ENCODE results near the gene PCID2. TPM values are rescaled to one million over a fixed set of nuclear protein-coding genes. Genes with fewer than 3 reads are reported as not detected.

PCID2 gene
- polyA plus RNA-seq, 1 of the 3 experiments (the other 2 are of a cell fraction): 69.8 TPM

GRCh38 chr13:113148940-113149503 lies 59.4 kb downstream of the PCID2 start:
- no peaks in the 10 kb centered on the region for H4K20me1 ChIP-seq (ENCODE audit: insufficient read depth)
- H3K4me2 ChIP-seq: no peak overlapping the region
- H3K4me1 ChIP-seq (ENCODE audit: control insufficient read depth in 1 of 2, insufficient read depth in 2 of 2, low read depth in 1 of 2, low read length in 1 of 2): peaks cover 5 to 9% of the 10 kb centered on the region in 2 experiments; a peak in 1 of 4 replicates
- no peak for TF ChIP-seq GATA2 (CRISPR knock-in tag; IDR thresholded peaks at IDR 0.05)
- no peak for TF ChIP-seq GABPA (IDR thresholded peaks at IDR 0.05; ENCODE audit: low read depth)
- no peak for TF ChIP-seq MEF2A (IDR thresholded peaks at IDR 0.05; ENCODE audit: borderline replicate concordance, low read depth)
- no peak for TF ChIP-seq RXRA (IDR thresholded peaks at IDR 0.05; ENCODE audit: borderline replicate concordance, low read depth)
- TF ChIP-seq USF2 (IDR thresholded peaks at IDR 0.05; ENCODE audit: borderline replicate concordance, low read depth, low read length): no peak
- no peak for TF ChIP-seq JUND (IDR thresholded peaks at IDR 0.05)
- TF ChIP-seq ELF1 (IDR thresholded peaks at IDR 0.05): no peak
- TF ChIP-seq YY1 (IDR thresholded peaks at IDR 0.05; ENCODE audit: low read depth): no peak
- no peak for TF ChIP-seq CTCF (IDR thresholded peaks at IDR 0.05)
- no peak for TF ChIP-seq MAX (IDR thresholded peaks at IDR 0.05; ENCODE audit: low read depth)
- no peak for TF ChIP-seq MXI1 (IDR thresholded peaks at IDR 0.05; ENCODE audit: low read depth, low read length)
- TF ChIP-seq USF1 (IDR thresholded peaks at IDR 0.05; ENCODE audit: borderline replicate concordance, low read depth): no peak
- no peak for TF ChIP-seq RAD21 (IDR thresholded peaks at IDR 0.05; ENCODE audit: low read length)
- TF ChIP-seq RFX5 (IDR thresholded peaks at IDR 0.05; ENCODE audit: low read length): no peak
- no peak for TF ChIP-seq FOXJ3 (CRISPR knock-in tag; IDR thresholded peaks at IDR 0.05)
- TF ChIP-seq FOSL2 (IDR thresholded peaks at IDR 0.05; ENCODE audit: borderline replicate concordance, low read depth): no peak
- no peak for TF ChIP-seq POLR2AphosphoS5 (IDR thresholded peaks at IDR 0.05; ENCODE audit: low read depth, low read length)
- no peak for TF ChIP-seq FOXM1 (IDR thresholded peaks at IDR 0.05; ENCODE audit: low read depth)
- no peaks in the 10 kb centered on the region for H3K36me3 ChIP-seq (replicated peaks in 1 of 2; ENCODE audit: control insufficient read depth in 1 of 2, insufficient read depth in 2 of 2, low read length in 1 of 2)
- H3K79me2 ChIP-seq (ENCODE audit: insufficient read depth): no peaks in the 10 kb centered on the region
- H3K9me3 ChIP-seq: no peaks in the 10 kb centered on the region
- H2AFZ ChIP-seq (ENCODE audit: low read depth): no peak overlapping the region
- WGBS (ENCODE audit: low lambda C conversion rate): 86% methylated on average over 30 of the region's 38 CpGs
- H3K27me3 ChIP-seq (ENCODE audit: insufficient read depth): no peaks in the 10 kb centered on the region
- CTCF ChIA-PET: interaction anchor here (1.1 kb wide), 1 partner anchor 206 kb away, joined by 3 read pairs; no protein-coding TSS in a partner anchor
- no peak overlapping the region for H3K27ac ChIP-seq (ENCODE audit: low read depth in 2 of 2, low read length in 1 of 2)
- H3K9ac ChIP-seq: no peak overlapping the region
- DNase-seq: no peak
- POLR2A ChIA-PET: no interaction called here
- H3F3A ChIP-seq (replicated peaks; ENCODE audit: insufficient read depth): no peaks in the 10 kb centered on the region
- no peak overlapping the region for H3K4me3 ChIP-seq (ENCODE audit: low read depth in 2 of 2, low read length in 1 of 2)
- H3K9me2 ChIP-seq: no peaks in the 10 kb centered on the region

All from SK-N-SH (cell line).